GM12872 (cell line): ENCODE results near the gene SIGLECL1.

ENCODE experiments used
- CTCF ChIP-seq: IDR thresholded peaks from 3 replicates; pipeline ENCODE4 v1.5.1; 2011; ENCODE audit warnings: low read depth, mild to moderate bottlenecking, low read length, moderate library complexity; ENCODE audit not compliant: insufficient read depth

SIGLECL1 gene

GRCh38 chr19:51271067-51271466 lies 20.2 kb downstream of the SIGLECL1 start:
- TF ChIP-seq CTCF, result no peak

- TF ChIP-seq CTCF, result no peak
Observed at GRCh38 chr19:51272183-51272810, 21.4 kb downstream of the SIGLECL1 start.

GRCh38 chr19:51274049-51274770 lies 23.3 kb downstream of the SIGLECL1 start:
- TF ChIP-seq CTCF, result no peak

GRCh38 chr19:51277112-51277511 lies 26.2 kb downstream of the SIGLECL1 start:
- no peak for TF ChIP-seq CTCF

GRCh38 chr19:51282335-51282734 lies 31.5 kb downstream of the SIGLECL1 start:
- TF ChIP-seq CTCF, result no peak

- no peak for TF ChIP-seq CTCF
Observed at GRCh38 chr19:51285682-51286081, 34.8 kb downstream of the SIGLECL1 start.

GRCh38 chr19:51289635-51290034 lies 38.8 kb downstream of the SIGLECL1 start:
- no peak for TF ChIP-seq CTCF
